Endothelial cell of hepatic sinusoid (primary cell): ENCODE data around the gene CHL1.

Experiments
- in situ Hi-C: cut with HindIII; loops from 2 replicates; pipeline ENCODE4 v1.10.0; 2017; ENCODE audit warnings: low sequenced_read_pairs

Gene CHL1

GRCh38 chr3:396293-396692 lies 199.7 kb downstream of the CHL1 start:
- in situ Hi-C loops, result no loop called here

DNA sequence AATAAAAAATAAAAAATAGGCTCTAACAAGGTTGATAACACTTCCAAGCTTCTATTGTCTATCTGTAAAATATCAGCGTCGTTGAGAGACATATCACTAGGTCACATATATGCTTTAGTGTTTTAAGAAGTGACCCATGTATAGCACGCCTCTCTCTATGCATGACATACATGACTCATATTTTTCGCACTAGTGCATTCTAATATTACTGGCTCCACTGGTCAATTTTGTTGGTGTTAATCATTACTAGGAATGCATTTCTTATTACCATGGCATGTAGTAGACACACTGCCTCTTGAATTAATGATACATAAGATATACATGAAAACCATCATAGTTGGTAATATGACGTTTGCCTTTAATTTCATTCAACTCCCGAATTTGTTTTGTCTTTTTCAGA lies 203.1 kb downstream of the CHL1 start:
- in situ Hi-C loops, result no loop called here

DNA sequence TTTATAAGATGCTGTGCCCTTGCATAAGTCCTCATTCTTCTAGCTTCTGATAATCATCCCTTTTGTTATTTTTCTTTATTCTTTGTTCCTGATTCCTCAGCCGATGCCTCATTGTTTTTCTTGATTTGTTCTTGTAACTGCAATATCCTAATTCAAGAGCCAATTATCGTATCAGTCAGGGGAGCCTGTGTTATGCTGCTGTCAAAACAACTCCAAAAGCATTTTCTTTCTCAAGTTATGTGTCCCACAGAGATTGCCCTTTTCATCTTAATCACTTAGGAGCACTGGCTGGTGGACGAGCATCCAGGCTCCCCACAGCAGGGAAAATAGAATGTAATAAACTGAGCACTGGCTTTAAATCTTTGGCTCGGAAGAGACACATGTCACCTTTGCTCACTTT lies 207.3 kb downstream of the CHL1 start:
- in situ Hi-C loops, result no loop called here

GRCh38 chr3:409011-409410 lies 212.4 kb downstream of the CHL1 start:
- in situ Hi-C loops, result no loop called here

DNA sequence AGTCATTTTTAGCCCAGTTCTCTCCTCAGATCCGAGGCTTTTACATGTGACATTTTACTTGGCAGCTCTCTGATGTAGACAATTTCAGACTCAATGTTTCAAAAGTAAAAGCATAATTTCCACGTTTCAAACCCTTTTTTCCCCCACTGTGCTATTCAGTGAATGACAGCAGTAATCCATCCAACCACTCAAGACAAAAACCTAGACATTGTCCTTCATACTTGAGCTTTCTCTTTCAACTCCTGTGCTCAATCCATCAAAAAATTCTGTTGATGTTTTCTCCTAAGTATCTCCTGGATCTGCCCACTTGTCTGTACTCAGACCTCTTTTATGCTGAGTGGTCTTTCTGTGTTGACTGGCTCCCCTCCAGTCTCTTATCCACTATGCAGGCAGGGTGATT lies 214.7 kb downstream of the CHL1 start:
- in situ Hi-C loops, result no loop called here

GRCh38 chr3:414063-414462 lies 217.5 kb downstream of the CHL1 start:
- in situ Hi-C loops, result no loop called here

GRCh38 chr3:418239-418929 lies 221.8 kb downstream of the CHL1 start:
- in situ Hi-C loops, result no loop called here

- in situ Hi-C loops, result no loop called here
Measured at GRCh38 chr3:420584-420983, 224.0 kb downstream of the CHL1 start.

DNA sequence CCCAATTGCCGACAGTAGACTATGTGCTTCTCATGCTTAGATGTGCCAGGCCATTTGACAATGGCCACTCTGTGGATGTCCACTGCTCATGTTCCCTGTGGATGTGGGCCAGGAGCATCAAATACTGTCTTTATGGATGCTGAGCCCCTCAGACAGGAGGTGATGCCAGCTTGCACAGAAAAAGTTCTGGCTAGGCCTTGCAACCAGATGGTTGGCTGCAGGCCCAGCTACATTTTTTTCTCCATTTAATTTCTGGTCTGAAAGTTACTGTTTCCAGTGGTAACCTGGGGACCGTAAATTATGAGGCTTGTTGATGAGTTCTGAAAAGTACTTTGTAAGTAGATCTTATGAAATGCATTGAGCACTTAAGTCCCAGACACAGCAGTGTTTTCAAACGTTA lies 228.5 kb downstream of the CHL1 start:
- in situ Hi-C loops, result no loop called here

DNA sequence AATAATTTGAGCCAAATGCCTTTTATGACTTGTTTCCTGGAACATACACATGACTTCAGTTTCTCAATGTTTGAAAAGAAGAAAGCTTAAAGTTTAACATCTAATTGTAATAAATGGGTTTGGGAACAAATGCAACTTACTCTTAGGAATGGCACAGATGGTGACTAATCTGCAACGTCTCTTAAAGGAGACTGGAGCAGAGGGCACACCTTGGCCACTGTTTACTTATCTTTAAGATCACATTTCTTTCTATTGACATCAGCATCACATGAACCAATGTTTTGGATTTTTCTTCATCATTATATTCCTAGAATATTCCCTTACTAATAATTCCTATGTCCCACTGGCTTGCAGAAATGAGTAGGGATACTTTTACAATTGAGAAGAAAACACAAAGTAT lies 229.5 kb downstream of the CHL1 start:
- in situ Hi-C loops, result no loop called here

DNA sequence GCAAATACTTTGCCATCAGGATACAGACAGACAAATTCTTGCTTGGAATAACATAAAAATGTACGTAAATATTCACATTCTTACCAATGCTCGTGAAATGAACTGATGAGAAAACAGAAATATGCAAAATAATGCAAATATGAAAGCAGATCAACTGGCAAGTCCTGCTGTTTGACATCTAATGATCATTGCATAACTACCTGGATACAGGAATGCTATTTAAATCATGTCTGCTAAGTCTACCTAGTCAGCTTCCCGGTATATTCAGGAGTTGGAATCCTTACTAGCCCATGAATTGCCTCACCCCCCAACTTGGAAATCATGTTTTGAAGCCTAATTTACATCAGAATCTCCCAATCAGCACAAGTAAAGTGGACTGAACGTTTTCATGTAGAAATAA lies 230.6 kb downstream of the CHL1 start:
- in situ Hi-C loops, result no loop called here

- in situ Hi-C loops, result no loop called here
Measured at GRCh38 chr3:430186-430585, 233.6 kb downstream of the CHL1 start.

GRCh38 chr3:435161-435560 lies 238.6 kb downstream of the CHL1 start:
- in situ Hi-C loops, result no loop called here

- in situ Hi-C loops, result no loop called here
Measured at GRCh38 chr3:436053-436452, 239.5 kb downstream of the CHL1 start.

DNA sequence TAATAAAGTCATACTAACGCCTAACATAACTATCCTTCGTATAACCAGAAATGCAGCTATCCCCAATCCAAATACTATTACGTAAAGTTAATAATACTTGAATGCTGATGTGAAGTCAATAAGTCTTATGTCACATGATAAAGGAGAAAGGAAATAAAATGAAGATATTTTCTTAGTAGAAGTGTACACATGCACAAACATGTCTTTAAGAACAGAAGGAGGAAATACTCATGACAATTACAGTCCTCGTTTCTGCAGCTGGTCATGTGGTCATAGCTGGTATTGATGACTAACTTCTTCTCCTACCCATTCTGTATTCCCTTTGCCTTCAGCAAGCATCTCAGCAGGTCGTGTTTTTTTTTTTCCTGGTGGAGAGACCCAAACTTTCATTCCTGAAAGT lies 244.3 kb downstream of the CHL1 start:
- in situ Hi-C loops, result no loop called here

DNA sequence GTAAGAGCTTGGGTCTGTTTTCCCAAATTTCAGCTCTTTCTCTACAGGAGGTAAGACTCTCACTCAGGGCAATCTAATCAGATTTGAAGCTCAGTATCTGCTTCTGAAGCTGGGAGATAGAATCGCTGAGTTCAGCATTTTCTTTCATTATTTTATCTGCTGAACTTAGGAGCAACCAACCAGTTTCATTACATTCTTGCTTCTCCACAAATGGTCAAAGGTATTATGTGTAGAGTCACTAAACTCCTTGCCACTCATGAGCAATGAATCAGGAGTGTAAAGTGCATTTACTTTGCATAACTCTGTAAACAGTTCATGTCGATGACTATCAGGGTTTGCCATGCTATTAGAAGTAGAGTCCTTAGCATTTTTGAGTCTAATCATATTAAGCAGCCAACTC lies 249.4 kb downstream of the CHL1 start:
- in situ Hi-C loops, result no loop called here

DNA sequence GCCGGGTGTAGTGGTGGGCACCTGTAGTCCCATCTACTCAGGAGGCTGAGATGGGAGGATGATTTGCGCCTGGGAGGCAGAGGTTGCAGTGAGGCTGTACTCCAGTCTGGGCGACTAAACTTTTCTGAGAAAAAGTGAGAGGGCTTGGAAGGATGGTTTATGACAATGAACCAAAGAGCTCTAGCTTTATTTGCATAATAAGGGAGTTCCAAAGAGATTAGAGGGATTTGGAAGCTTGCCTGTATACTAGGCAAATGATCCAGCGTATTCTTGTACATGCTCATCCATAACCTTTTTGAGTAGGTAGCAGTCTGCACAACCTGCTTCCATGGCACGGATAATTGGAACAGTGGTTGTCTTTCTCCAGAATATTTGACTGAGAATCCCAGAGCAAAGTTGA lies 251.1 kb downstream of the CHL1 start:
- in situ Hi-C loops, result no loop called here

DNA sequence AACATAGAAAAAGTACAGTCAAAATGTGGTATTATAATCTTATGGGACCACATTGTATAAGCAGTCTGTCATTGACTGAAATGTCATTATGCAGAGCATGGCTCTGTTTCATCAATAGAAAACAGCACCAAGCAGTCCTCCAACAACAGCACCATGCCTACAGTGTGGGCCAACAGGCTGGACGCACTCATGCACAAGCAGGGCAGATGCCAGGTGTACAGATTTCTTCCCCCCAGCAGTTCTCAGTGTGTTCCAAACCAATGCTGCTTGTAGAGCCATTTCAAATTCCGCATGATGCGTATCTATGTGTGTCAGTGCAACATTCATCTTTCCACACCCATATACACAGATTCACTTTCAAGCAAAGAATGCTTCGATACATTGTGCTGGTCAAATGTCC lies 253.1 kb downstream of the CHL1 start:
- in situ Hi-C loops, result no loop called here

DNA sequence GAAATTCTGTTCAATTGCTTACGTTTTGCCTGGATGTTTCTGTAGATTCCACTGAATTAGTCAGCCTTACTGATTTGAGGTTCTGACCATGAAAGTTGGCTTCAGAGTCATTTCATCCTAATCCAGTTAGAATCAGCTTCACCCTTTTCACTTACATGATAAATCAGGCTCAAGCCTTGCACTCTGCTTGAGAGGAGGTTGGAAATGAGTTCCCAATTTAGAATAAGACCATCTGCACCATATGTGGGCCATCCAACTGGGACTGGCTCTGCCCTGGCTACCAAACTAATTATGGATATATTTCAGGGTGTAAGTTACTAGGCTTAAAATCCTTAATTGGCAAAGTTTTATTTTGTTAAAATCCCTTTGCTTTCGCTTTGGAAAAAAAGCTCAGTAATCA lies 255.7 kb downstream of the CHL1 start:
- in situ Hi-C loops, result no loop called here

DNA sequence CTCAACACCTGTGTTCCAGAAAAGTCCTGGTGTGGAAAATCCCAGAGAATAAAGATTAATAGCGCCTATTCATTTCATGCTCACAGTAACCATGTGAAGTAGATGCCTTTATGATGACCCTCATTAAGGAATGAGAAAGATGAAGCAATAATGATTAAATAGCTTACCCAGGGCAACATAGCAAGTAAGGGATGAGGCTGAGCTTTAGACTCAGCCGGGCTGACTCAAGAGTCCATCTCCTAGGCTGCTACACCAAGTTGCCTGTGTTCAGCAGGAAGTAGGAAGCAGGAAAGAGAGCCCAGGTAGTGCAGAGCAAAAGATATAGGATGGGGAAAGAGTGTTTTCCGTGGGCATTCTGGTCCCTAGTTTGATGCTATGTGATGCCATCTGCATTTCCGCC lies 256.5 kb downstream of the CHL1 start:
- in situ Hi-C loops, result no loop called here

DNA sequence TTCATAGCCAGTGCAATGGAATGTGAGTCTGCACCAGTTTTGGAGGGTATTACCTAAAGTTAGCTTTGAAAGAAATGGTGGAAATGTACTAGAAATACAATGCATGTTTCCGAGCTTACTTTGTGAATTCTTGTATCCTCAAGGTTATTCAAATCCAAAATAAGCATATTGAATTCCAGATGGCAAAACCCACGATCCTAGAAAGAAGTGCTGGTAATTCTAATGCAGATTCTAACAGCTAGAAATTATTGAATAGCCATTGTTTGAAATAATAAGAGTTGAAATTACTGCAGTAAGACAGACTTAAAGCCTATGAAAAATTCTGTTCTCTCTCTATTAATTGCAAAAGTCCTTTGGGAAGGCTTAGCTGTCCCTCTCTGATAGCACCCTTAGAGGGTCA lies 258.4 kb downstream of the CHL1 start:
- in situ Hi-C loops, result no loop called here

- in situ Hi-C loops, result no loop called here
Measured at GRCh38 chr3:458124-458523, 261.6 kb downstream of the CHL1 start.

DNA sequence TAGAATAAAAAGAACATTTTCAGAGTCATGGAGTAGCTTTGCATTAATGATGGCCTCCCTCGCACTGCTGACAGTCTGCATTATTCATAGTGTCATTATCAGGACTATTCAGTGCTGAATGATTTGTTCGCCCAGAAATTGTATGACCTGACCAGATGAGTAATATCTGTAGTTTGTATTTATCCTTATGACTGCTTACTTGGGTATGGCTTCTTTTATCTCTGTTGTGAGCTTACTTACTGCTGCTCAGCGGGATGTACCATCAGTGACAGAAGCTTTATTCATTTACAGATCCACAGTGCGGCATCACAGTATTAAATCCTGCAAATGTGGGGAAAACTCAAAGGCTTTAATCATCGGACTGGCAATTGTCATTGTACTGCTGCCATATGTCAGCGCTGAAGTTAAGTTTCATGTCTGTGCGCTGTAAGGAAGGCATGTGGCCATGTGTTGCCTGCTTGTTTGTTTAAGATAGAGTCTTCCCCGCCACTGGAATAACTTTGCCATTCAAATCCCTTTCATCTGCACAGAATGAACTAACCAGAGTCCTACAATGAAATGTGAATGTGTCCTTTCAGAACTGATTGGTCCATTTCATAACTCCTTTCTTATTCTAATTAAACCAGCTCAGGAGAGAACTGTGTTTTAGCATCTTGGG lies 262.2 kb downstream of the CHL1 start:
- in situ Hi-C loops, result no loop called here
